Fibroblast of lung (primary cell): ENCODE results near the gene WNT10A.

Experiments
- CTCF ChIP-seq, 2 donors: IDR thresholded peaks in 1 of 2; conservative IDR thresholded peaks in 1 of 2; 1 replicate in 1 of 2; 2 replicates in 1 of 2; pipeline ENCODE4 v1.5.1; 2011 to 2012; ENCODE audit warnings: low read length in 2 of 2, control low read depth in 1 of 2, inconsistent platforms in 1 of 2, low read depth in 1 of 2, mild to moderate bottlenecking in 1 of 2
- EZH2 ChIP-seq: IDR thresholded peaks from 2 replicates; pipeline ENCODE4 v1.5.1; 2012; ENCODE audit warnings: low read length, control low read depth, mild to moderate bottlenecking; ENCODE audit errors: missing control alignments

GRCh38 chr2:218884519-218884918, 3.9 kb downstream of the WNT10A start:
- TF ChIP-seq CTCF (conservative IDR thresholded peaks at IDR 0.05 in 1 of 2, IDR thresholded peaks at IDR 0.05 in 1 of 2; ENCODE audit: low read depth in 1 of 2, low read length in 2 of 2) (no peak), EZH2 (no peak)
